Measurements from ENCODE around the gene CFAP73. TPM values are rescaled to one million over a fixed set of nuclear protein-coding genes. Genes with fewer than 3 reads are reported as not detected.

Gene CFAP73
- total RNA-seq, 4 donors from 2014 or later: 1.0 to 2.6 (median 2.0) TPM

- H3K4me3 ChIP-seq: no peak overlapping the region
- 93% methylated on average over 7 of the region's 7 CpGs for WGBS
- H3K27ac ChIP-seq: no peak overlapping the region
- TF ChIP-seq EP300 (IDR thresholded peaks at IDR 0.05): no peak
- no peak for TF ChIP-seq CTCF (IDR thresholded peaks at IDR 0.05)
- TF ChIP-seq POLR2A (IDR thresholded peaks at IDR 0.05): no peak
- TF ChIP-seq POLR2AphosphoS5 (IDR thresholded peaks at IDR 0.05): no peak
- peaks cover 100% of the 10 kb centered on the region for H3K36me3 ChIP-seq
- no peak for DNase-seq (ENCODE audit: low spot score in 2 of 2)
- no peaks in the 10 kb centered on the region for H3K9me3 ChIP-seq
- H3K27me3 ChIP-seq: no peaks in the 10 kb centered on the region
- no peaks in the 10 kb centered on the region for H3K4me1 ChIP-seq
Measured at GRCh38 chr12:113173081-113173698, 23.7 kb downstream of the CFAP73 start.

- TF ChIP-seq EP300 (IDR thresholded peaks at IDR 0.05): no peak
- peak; percentile 89 to 99 for TF ChIP-seq CTCF (IDR thresholded peaks at IDR 0.05)
- H3K36me3 ChIP-seq: peaks cover 100% of the 10 kb centered on the region
- 56% methylated on average over 23 of the region's 32 CpGs for WGBS
- H3K27ac ChIP-seq: no peak overlapping the region
- H3K9me3 ChIP-seq: no peaks in the 10 kb centered on the region
- peak in 1 of 2 donors; percentile 77 for DNase-seq (ENCODE audit: low spot score in 2 of 2)
- H3K27me3 ChIP-seq: no peaks in the 10 kb centered on the region
- H3K4me3 ChIP-seq: no peak overlapping the region
- no peaks in the 10 kb centered on the region for H3K4me1 ChIP-seq
Measured at GRCh38 chr12:113174461-113175384, 25.2 kb downstream of the CFAP73 start.

GRCh38 chr12:113179023-113179422, 29.5 kb downstream of the CFAP73 start:
- no peaks in the 10 kb centered on the region for H3K9me3 ChIP-seq
- DNase-seq (ENCODE audit: low spot score in 2 of 2): no peak
- H3K4me3 ChIP-seq: no peak overlapping the region
- no peak for TF ChIP-seq POLR2AphosphoS5 (IDR thresholded peaks at IDR 0.05)
- TF ChIP-seq POLR2A (IDR thresholded peaks at IDR 0.05): no peak
- TF ChIP-seq EP300 (IDR thresholded peaks at IDR 0.05): no peak
- TF ChIP-seq CTCF (IDR thresholded peaks at IDR 0.05): no peak
- WGBS: 96% methylated on average over 13 of the region's 14 CpGs
- H3K27ac ChIP-seq: no peak overlapping the region
- H3K36me3 ChIP-seq: peaks cover 69% of the 10 kb centered on the region
- peaks cover 14% of the 10 kb centered on the region for H3K4me1 ChIP-seq
- no peaks in the 10 kb centered on the region for H3K27me3 ChIP-seq

- Histone ChIP-seq H3K9me3 (no peaks in the 10 kb centered on the region), H3K27me3 (no peaks in the 10 kb centered on the region), H3K36me3 (peaks cover 56% of the 10 kb centered on the region), H3K27ac (no peak overlapping the region), H3K4me3 (no peak overlapping the region), H3K4me1 (peaks cover 19% of the 10 kb centered on the region)
- no peak for DNase-seq (ENCODE audit: low spot score in 2 of 2)
- 70% methylated on average over 4 of the region's 4 CpGs for WGBS
- TF ChIP-seq CTCF (IDR thresholded peaks at IDR 0.05) (no peak), EP300 (IDR thresholded peaks at IDR 0.05) (no peak), POLR2AphosphoS5 (IDR thresholded peaks at IDR 0.05) (no peak), POLR2A (IDR thresholded peaks at IDR 0.05) (no peak)
Measured at GRCh38 chr12:113180333-113180732, 30.8 kb downstream of the CFAP73 start.

- H3K9me3 ChIP-seq: no peaks in the 10 kb centered on the region
- TF ChIP-seq EP300 (IDR thresholded peaks at IDR 0.05) (no peak), CTCF (IDR thresholded peaks at IDR 0.05) (no peak)
- H3K36me3 ChIP-seq: peaks cover 40% of the 10 kb centered on the region
- WGBS: 80% methylated on average over 3 of the region's 3 CpGs
- no peak overlapping the region for H3K4me3 ChIP-seq
- no peak for DNase-seq (ENCODE audit: low spot score in 2 of 2)
- no peaks in the 10 kb centered on the region for H3K27me3 ChIP-seq
- no peak overlapping the region for H3K27ac ChIP-seq
- peaks cover 32% of the 10 kb centered on the region for H3K4me1 ChIP-seq
Measured at GRCh38 chr12:113181975-113182374, 32.5 kb downstream of the CFAP73 start.
